OCI-LY7 (cell line): ENCODE results near the gene TRMT10A. TPM values are rescaled to one million over a fixed set of nuclear protein-coding genes. Genes with fewer than 3 reads are reported as not detected.
"Not testable (repeated sequence)": the region's sequence is repeated elsewhere in the genome, so short reads cannot be mapped to it uniquely, and the experiment has no call there.

Source experiments
- BruUV-seq: library from RNA; stranded (reverse); fragments of 400-500 nt; replicated peaks from 2 replicates; lab custom pipeline; 2021; lab: Mats Ljungman, UMichigan
- CTCF ChIA-PET: fragments of 300-600 bp; sonication (Branson Sonifier 250); formaldehyde crosslinking; loops from one replicate; lab custom pipeline; 2022; ENCODE audit warnings: antibody characterized with exemption; ENCODE audit not compliant: unreplicated experiment; lab: Charles Lee
- POLR2A ChIA-PET: fragments of 300-600 bp; sonication (Branson Sonifier 250); formaldehyde crosslinking; loops from one replicate; lab custom pipeline; 2022; ENCODE audit warnings: antibody characterized with exemption; lab: Charles Lee
- DNase-seq: peaks from one replicate; pipeline ENCODE4 v3.0.0-alpha.2; 2015; ENCODE audit warnings: low spot score
- H2AFZ ChIP-seq: fragments of 200-600 bp; sonication (generic), shearing (Covaris generic); 2 replicates; pipeline ENCODE4 v1.6.1; 2014; ENCODE audit warnings: mild to moderate bottlenecking, antibody characterized with exemption, low read length, moderate library complexity
- H3K27ac ChIP-seq: fragments of 200-600 bp; sonication (generic); 2 replicates; pipeline ENCODE4 v1.5.1; 2014; ENCODE audit warnings: mixed run types, low read depth, mild to moderate bottlenecking, moderate library complexity, low read length, inconsistent platforms; ENCODE audit not compliant: poor library complexity, severe bottlenecking
- H3K36me3 ChIP-seq: fragments of 200-600 bp; sonication (generic); 2 replicates; pipeline ENCODE4 v1.6.1; 2014; ENCODE audit warnings: mild to moderate bottlenecking, antibody characterized with exemption, low read length, moderate library complexity, mixed read lengths; ENCODE audit not compliant: insufficient read depth
- H3K4me1 ChIP-seq: fragments of 200-600 bp; sonication (generic); 2 replicates; pipeline ENCODE4 v1.5.1; 2014; ENCODE audit warnings: mild to moderate bottlenecking, low read length; ENCODE audit not compliant: insufficient read depth, poor library complexity, severe bottlenecking
- H3K4me2 ChIP-seq: fragments of 200-600 bp; sonication (generic); 2 replicates; pipeline ENCODE4 v1.6.1; 2014; ENCODE audit warnings: mild to moderate bottlenecking, low read length
- H3K4me3 ChIP-seq: fragments of 200-600 bp; sonication (generic); 2 replicates; pipeline ENCODE4 v1.5.1; 2014; ENCODE audit warnings: mild to moderate bottlenecking, low read depth, low read length; ENCODE audit not compliant: poor library complexity, severe bottlenecking
- H3K79me2 ChIP-seq: fragments of 200-600 bp; sonication (generic); 2 replicates; pipeline ENCODE4 v1.6.1; 2016; ENCODE audit warnings: low read depth, mild to moderate bottlenecking, low read length, moderate library complexity, mixed read lengths; ENCODE audit not compliant: insufficient read depth
- H3K9me2 ChIP-seq: fragments of 200-600 bp; sonication (generic); 2 replicates; pipeline ENCODE4 v1.6.1; 2016; ENCODE audit warnings: mild to moderate bottlenecking, low read length, mixed read lengths; ENCODE audit not compliant: insufficient read depth
- H3K9me3 ChIP-seq: fragments of 200-600 bp; sonication (generic); 2 replicates; pipeline ENCODE4 v1.6.1; 2014; ENCODE audit warnings: mild to moderate bottlenecking, mixed run types, low read length, mixed read lengths
- H4K20me1 ChIP-seq: fragments of 200-600 bp; sonication (generic); 2 replicates; pipeline ENCODE4 v1.6.1; 2014; ENCODE audit warnings: mild to moderate bottlenecking, antibody characterized with exemption, low read length, moderate library complexity, mixed read lengths; ENCODE audit not compliant: insufficient read depth
- CTCF ChIP-seq: fragments of 200-600 bp; sonication (generic); conservative IDR thresholded peaks from 2 replicates; pipeline ENCODE4 v1.5.1; 2014; ENCODE audit warnings: mild to moderate bottlenecking, antibody characterized with exemption, low read length, moderate library complexity, mixed read lengths
- EZH2phosphoT487 ChIP-seq: fragments of 200-600 bp; sonication (generic); IDR thresholded peaks from 2 replicates; pipeline ENCODE4 v1.6.1; 2018; ENCODE audit warnings: low read depth, borderline replicate concordance, mild to moderate bottlenecking, mixed run types, antibody characterized with exemption, low read length, moderate library complexity, mixed read lengths
- intact Hi-C: fragments of 100-400 bp; cut with micrococcal nuclease; formaldehyde crosslinking; loops from one replicate; pipeline ENCODE4 v1.10.0; 2022; ENCODE audit not compliant: unreplicated experiment
- total RNA-seq, 2 experiments: library from RNA; depleted of rRNA in 1 of 2; stranded (reverse); fragments of >200 nt in 1 of 2; shearing (Covaris generic) in 1 of 2; gene quantifications; 2 replicates each; pipeline ENCODE4 v1.2.3, GENCODE V29; 2014 to 2022

The TRMT10A gene
- total RNA-seq, 2 experiments from 2014 or later: 7.9 to 18.8 TPM

DNA sequence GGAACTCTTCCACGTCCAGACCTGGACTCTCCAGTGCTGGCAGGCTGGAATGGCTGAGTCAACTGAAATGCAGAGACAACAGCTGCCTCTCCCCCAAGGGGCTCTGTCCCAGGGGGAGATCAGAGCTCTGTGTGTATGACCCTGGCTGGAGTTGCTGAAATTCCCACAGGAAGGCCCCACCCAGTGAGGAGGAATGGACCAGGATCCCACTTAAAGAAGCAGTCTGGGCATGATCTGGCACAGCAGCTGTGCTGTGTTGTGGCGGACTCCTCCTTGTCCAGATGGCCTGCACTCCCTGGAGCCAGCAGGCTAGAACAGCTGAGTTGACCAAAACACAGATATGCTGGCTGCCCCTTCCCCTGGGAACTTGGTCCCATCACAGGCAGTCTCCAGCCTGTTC, 27.6 kb downstream of the TRMT10A start:
- no peaks in the 10 kb centered on the region for H4K20me1 ChIP-seq
- H3K9me2 ChIP-seq: no peaks in the 10 kb centered on the region
- no peak overlapping the region for H3K4me3 ChIP-seq
- no peaks in the 10 kb centered on the region for H3K36me3 ChIP-seq
- H2AFZ ChIP-seq: no peak overlapping the region
- intact Hi-C loops: no loop called here
- H3K4me2 ChIP-seq: no peak overlapping the region
- no peaks in the 10 kb centered on the region for H3K9me3 ChIP-seq
- H3K27ac ChIP-seq: no peak overlapping the region
- no peaks in the 10 kb centered on the region for H3K4me1 ChIP-seq
- CTCF ChIA-PET: no interaction called here
- no peak for DNase-seq
- H3K79me2 ChIP-seq: no peaks in the 10 kb centered on the region
- POLR2A ChIA-PET: interaction anchor here (1.1 kb wide), 1 partner anchor 16 kb away, joined by 3 read pairs; no protein-coding TSS in a partner anchor
- no TSS peak for BruUV-seq
- TF ChIP-seq EZH2phosphoT487 (no peak), CTCF (no peak)

GRCh38 chr4:99534699-99535098, 29.1 kb downstream of the TRMT10A start:
- H3K4me1 ChIP-seq, CTCF ChIA-PET, intact Hi-C loops, H3K27ac ChIP-seq, H2AFZ ChIP-seq, H3K9me2 ChIP-seq, H3K36me3 ChIP-seq, H3K79me2 ChIP-seq, H3K4me3 ChIP-seq, H3K9me3 ChIP-seq, H3K4me2 ChIP-seq, H4K20me1 ChIP-seq, BruUV-seq, DNase-seq: not testable (repeated sequence)
- POLR2A ChIA-PET: interaction anchor here (1.6 kb wide), 1 partner anchor 10 kb away, joined by 4 read pairs; no protein-coding TSS in a partner anchor

- Histone ChIP-seq H2AFZ (no peak overlapping the region), H3K4me1 (no peaks in the 10 kb centered on the region), H3K9me2 (no peaks in the 10 kb centered on the region), H3K79me2 (no peaks in the 10 kb centered on the region), H3K4me2 (no peak overlapping the region), H3K4me3 (no peak overlapping the region), H4K20me1 (no peaks in the 10 kb centered on the region), H3K36me3 (no peaks in the 10 kb centered on the region), H3K9me3 (no peaks in the 10 kb centered on the region), H3K27ac (no peak overlapping the region)
- TF ChIP-seq EZH2phosphoT487 (no peak), CTCF (no peak)
- BruUV-seq: no TSS peak
- ChIA-PET POLR2A (no interaction called here), CTCF (no interaction called here)
- no peak for DNase-seq
- intact Hi-C loops: no loop called here
Observed at GRCh38 chr4:99529956-99530355, 33.9 kb downstream of the TRMT10A start.
